NCI-H460 (cell line): Measurements from ENCODE around the gene PRKCA. TPM values are rescaled to one million over a fixed set of nuclear protein-coding genes. Genes with fewer than 3 reads are reported as not detected.
"Not testable (repeated sequence)": the region's sequence is repeated elsewhere in the genome, so short reads cannot be mapped to it uniquely, and the experiment has no call there.

Source experiments
- DNase-seq: peaks from one replicate; pipeline ENCODE4 v3.0.0-alpha.2; 2016; ENCODE audit warnings: low read depth; ENCODE audit errors: extremely low read depth
- total RNA-seq: library from RNA; depleted of rRNA; stranded (reverse); fragments of >200 nt; shearing (Covaris generic); gene quantifications from 2 replicates; pipeline ENCODE4 v1.2.3, GENCODE V29; 2014

The PRKCA gene
- total RNA-seq, 1 experiment from 2014 or later = 13.6 TPM

DNA sequence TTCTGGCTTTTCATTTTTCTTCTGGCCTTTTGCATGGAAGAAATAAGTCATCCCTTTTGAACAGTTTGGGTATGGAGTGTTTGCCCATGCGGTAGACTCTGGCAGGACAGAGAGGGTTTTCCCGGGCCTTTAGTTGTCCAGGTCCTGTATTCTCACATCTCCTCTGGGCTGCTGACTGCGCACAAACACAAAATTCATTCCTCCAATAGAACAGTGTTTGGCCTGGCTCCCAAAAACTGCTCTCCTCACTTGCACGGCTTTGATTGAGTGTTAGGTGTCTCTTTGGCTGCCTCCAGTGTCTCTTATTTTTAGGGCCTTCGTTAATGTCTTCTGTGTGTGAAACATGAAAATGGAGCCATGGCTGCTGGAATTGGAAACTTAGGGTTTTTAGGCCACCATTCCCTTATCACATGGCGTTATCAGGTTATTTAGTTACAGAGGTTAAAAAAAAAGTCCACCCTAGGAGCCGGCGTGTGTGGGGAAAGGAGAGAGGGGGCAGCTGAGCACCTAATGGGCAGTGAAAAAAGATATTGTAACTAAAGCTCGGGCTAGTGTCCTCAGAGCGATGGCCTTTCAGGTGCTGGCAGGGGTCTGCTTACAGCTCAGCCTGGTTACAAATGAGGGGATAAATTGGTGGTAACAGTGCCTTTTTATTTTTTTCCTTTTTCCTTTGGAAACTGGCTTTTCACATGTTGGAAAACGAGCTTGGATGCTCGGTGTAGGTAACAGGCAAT lies 47.3 kb downstream of the PRKCA start:
- DNase-seq = no peak

DNA sequence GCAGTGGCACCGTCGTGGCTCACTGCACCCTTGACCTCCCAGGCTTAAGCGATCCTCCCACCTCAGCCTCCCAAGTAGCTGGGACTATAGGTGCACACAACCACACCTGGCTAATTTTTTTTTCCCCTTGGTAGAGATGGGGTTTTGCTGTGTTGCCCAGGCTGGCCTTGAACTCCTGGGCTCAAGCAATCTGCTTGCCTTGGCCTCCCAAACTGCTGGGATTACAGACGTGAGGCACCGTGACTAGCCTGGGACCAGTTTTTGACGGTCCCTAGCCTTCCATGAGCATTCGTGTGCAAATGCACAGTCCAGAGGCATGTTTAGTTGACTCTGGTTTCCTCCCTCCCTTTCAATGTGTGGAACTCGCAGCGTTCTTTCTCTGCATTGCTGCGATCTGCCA lies 48.2 kb downstream of the PRKCA start:
- not testable (repeated sequence) for DNase-seq

DNA sequence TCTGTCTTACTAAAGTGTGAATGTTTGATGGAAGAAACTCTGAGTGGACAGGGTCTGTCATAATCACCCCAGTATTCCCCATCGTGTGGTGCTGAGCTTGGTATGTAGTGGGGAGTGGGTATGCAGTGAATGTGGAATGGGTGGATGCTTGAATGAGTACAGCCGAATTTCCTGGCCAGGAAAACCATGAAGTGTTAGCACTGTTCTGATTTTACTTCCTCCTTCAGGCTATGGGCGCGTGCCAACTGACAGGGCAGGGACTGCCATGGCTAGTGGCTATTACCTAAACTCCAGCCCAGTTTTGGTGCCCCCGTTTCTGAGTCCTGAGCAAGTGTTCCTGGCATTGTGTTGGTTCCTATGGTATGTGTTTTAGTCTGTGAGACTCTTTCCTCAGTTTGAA lies 48.6 kb downstream of the PRKCA start:
- no peak for DNase-seq

DNA sequence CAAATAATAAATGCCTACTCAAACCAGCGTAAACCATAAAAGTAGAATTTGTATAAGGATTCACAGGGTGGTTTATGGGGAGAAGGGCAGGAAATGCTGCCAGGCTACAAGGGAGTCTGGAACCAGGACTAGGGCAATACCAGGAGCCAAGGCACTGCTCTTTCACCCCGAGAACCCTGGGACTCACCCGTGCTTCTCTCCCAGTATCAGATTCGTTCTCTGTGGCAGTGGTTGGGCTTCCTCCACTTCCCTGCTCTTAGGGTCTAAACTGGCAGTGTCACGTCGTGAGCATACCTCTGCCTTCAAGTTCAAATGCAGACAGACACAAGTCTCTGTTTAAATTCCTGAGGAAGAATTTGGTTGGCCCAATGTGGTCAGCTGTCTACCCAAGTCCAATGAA lies 49.3 kb downstream of the PRKCA start:
- no peak for DNase-seq

DNA sequence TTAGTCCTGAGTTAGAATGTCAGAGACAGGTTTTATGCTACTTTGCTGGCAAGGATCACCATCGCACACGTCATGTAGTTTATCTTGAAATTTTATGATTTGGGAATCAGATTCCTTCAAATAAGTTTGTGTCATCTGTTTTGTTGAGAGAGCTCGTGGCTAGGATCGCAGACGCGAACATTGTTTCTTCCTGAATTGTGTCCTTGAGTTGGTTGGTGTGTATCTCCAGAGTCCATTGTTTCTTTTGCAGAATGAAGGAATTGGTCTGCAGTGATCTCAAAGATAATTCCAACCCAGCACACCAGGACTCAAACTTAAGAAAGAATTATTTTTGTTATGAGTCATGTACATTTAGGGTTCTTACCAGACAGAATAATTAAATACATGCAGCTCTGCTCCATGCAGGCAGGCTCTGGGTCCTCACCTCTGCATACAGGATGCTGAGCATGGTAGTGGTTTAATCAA lies 51.6 kb downstream of the PRKCA start:
- no peak for DNase-seq

DNA sequence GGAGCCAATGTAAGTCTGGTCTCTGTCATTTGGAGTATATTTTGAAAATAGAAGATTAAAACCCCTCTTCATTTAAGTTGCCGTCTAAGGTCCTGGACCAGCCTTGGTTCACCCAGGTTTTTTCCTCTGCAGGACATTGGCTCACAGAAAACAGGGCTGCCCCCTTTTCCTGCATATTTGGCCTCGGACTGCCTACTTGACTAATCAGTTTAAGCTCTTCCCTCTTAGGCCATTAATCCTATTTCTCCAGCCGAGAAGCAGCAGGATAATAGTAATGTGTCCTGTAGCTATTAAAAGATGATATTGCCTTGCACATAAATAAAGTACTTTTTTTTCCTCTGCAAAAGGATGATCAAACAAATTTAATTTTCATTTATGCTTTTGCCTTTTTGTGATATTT lies 52.1 kb downstream of the PRKCA start:
- no peak for DNase-seq

DNA sequence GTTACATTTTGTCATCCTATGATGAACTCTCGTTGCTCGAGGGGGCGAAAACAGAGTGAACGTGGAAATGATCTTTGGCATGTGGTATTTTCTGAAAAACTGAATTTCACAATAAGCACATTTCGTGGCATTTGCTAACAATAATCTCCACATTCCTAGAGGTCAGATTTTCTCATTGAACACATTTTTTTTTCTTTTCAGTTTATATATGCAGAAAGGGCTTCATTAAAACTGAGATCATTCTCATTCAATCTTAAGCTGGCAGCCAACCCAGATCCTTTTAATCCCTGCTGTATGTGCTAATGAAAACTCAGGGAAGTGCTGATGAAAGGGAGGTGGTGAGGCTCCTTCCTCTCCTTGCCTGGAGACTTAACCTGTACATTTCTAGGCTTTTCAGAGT lies 52.6 kb downstream of the PRKCA start:
- no peak for DNase-seq

DNA sequence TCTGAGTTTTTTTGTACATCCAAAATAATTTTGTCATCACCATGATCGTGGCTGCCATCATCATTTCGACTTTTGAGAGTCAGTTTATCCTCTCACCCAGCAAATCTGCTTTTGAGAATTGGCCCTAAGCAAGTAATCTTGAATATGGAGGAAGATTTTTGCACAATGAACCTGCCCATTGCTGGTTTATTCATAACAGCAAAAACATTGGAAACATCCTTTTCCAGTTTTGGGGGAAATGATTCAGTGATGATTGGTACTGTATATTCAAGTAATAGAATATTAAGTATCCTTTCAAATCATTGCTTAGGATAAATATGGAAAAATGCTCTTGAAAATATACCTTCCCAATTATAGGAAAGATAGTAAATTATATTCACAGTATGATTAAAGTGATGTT lies 53.1 kb downstream of the PRKCA start:
- DNase-seq = no peak

DNA sequence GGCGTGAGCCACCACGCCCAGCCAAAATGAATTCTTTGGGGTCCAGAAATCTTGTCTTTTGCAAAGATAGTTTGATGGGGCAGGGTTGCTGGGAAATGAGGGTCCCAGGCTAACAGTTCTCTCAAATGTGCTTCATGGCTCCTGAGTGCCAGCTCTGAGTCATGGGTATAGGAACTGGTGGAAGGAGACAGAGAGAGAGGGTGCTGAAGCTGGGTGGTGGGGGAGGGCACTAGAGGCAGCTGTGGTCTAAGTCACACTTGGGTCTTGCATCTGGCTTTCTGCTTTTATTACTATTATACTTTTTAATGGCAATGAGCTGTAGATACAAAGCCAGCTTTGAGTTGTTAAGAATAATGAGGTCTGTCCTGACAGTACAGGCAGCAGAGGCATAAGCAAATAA lies 54.6 kb downstream of the PRKCA start:
- no peak for DNase-seq

DNA sequence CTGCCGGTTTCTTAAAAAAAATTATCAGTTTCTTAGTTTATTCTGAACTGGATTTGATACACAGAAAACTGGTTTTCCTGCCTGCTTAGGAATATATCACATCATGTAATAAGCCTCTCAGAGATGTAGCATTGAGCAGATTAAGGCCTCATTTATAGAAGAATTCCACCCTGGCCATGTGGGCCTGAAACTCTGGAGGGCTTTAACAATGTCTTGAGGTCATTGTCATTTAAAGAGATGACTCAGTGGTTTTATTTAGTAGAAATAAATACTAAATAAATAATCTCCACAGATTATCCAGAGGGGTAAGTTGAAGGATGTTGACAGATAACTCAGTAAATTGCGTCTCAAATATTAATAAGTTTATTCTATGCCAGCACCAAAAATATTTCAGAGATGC lies 56.9 kb downstream of the PRKCA start:
- no peak for DNase-seq

DNA sequence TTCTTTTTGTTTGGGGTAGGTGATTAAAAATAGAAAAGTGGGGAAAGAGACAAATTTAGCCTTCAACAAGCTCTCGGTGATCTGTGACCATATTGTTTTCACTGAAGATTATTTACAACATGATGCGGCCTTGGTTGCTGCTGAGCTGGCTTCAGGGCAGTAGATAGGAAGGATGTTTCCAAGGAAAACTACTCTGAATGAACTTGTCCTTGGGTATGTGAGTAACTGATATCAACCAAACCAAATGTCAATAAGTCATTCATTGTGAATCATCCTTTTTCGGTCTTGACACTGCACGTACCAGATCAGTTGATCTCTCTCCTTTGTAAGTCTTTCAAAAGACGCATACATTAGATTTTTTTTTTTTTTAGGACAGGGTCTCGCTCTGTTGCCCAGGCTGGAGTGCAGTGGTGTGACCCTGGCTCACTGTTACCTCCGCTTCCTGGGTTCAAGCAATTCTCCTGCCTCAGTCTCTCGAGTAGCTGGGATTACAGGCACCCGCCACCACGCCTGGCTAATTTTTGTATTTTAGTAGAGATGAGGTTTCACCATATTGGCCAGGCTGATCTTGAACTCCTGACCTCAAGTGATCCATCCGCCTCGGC lies 58.6 kb downstream of the PRKCA start:
- not testable (repeated sequence) for DNase-seq

DNA sequence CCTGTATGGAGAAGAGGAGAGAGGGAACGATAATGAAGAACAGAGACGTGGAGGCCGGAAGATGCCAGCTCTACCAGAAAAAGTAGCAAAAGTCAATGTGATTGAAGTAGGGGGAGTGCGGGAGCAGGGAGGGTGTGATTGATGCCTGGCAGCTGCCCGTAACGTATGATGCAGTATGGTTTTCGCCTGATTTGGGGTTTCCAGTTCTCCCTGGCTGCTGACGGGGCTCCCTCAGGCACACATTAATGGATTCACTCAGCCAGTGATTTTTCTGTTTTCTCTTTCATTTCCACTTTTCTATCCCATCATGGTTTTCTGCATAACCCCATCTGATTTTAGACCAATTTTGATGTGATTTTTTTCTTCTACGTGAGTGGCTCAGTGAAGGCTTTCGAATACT lies 62.1 kb downstream of the PRKCA start:
- DNase-seq = no peak

DNA sequence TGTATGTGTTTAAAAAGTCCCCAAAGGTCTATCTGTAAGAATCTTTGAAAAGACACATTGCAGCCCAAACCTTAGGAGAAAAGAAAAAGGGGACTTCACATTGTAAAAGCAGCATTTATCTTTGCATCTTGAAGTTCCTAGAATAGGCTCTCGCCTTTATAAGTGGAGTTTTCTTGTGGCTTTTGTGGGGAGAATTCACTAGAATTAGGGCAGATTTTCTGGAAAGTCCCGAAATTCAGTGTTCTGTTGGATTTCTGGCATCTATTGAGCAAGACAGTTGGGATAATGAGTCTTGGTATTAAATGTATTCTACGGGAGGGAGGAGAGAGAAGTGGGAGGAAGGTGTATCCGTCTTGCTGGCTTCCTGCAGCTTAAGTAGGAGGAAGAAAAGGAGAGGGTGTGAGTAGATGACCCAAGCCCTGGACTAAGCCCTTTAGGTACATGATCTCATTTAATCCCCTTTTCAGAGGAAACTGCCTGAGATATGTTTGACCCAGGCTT lies 62.6 kb downstream of the PRKCA start:
- no peak for DNase-seq

DNA sequence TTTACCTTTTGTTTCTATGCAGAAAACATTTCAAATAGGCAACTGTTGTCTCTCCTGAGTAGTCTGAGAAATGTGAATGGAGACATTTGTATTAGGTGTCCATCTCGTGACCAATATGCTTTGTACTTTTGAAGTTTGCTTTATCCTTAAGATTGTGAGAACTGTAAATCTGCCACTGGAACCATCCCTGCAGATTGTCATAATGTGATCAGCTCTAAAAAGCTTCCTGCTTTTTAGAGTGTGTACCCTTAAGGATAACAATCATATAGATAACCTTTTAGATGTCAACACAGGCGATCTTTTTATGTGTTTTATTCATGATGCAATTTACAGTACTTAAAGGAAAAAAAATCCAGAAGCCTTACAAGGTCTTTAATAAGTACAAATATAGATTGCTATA lies 63.5 kb downstream of the PRKCA start:
- no peak for DNase-seq

DNA sequence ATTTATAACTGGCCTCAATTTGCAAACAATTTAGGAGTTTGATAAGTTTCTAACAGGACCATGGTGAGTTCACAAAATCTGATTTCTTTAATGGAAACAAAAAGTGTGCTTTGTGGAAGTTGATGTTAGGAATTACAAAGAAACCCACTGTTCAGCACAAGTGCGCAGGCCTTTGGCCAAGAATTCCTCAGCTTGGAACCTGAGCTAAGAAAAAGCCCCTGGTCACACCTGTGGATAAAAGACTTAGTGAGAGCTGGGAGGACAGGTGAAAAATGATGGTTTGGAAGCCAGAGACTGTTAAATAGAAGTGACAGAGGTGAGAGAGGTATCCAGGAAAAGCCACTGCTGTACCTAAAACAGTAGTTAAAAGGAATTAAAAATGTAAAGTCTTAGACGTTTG lies 64.7 kb downstream of the PRKCA start:
- DNase-seq = no peak

DNA sequence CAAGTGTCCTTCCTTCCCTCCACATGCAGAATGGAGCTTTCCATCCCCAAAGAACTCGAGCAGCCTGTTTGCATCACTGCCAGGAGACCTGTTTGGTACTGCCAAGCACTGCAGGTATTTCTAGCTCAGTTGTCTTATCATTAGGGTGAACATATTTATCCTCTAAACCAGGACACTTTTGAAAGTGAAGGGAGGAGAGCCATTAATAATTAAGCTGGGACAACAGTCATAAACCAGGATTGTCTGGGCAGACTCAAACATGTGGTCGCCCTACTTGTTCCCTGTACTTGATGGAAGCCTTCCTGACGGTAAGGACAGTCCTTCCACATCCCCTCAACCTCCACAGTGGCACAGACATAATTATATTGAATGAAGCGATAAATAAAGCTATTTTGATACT lies 67.4 kb downstream of the PRKCA start:
- DNase-seq = no peak

DNA sequence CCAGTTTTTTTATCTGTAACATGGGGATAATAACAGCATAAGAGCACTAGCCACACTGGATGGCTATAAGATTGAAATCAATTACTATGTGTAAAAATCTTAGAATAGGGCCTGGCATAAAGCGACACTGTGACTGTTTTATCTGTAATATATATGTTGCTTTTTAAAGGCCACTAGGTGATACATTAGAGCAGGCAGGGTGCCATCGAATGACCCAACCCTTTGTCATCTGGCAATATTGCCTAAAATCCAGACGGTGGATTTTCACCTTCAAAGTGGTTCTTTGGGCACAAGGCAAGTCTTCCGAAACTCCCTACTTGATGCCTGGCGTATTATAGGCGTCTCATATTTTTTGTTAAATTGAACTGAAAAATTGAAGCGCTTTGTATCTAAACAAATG lies 69.1 kb downstream of the PRKCA start:
- no peak for DNase-seq

DNA sequence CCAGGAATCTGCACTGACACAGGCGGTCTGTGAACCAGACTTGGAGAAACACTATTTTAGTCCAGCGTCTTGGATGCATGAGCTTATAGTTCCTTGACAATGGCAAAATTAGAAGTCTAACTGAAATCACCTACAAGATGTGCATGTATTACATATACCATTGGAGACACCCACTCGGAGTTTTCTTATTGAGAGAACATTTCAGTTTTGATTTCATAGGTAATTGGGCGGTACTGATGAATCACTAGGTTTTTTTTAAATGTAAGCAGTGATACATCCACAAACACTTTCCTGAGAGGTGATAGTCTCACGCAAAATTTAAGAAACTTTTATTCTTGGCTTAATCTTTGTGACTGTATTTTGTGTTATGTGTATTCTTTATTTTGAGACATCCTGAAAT lies 69.8 kb downstream of the PRKCA start:
- DNase-seq = no peak

DNA sequence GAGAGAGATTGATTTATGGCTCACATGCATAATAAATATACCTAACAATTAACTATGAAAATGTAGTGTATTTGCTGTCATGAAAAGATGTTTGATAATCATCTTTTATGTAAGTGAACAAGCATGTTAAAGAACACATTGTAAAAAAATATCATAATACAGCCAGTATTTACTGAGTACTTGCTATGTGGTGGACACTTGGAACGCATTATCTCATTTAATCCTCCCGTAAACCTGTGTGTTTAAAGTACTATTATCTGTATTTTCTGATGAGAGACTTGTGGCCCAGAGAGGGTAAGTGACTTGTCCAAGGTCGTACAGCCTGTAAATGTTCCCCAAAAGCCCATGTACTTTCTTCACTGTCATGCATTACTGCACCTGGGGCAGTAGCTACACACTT lies 70.7 kb downstream of the PRKCA start:
- no peak for DNase-seq

DNA sequence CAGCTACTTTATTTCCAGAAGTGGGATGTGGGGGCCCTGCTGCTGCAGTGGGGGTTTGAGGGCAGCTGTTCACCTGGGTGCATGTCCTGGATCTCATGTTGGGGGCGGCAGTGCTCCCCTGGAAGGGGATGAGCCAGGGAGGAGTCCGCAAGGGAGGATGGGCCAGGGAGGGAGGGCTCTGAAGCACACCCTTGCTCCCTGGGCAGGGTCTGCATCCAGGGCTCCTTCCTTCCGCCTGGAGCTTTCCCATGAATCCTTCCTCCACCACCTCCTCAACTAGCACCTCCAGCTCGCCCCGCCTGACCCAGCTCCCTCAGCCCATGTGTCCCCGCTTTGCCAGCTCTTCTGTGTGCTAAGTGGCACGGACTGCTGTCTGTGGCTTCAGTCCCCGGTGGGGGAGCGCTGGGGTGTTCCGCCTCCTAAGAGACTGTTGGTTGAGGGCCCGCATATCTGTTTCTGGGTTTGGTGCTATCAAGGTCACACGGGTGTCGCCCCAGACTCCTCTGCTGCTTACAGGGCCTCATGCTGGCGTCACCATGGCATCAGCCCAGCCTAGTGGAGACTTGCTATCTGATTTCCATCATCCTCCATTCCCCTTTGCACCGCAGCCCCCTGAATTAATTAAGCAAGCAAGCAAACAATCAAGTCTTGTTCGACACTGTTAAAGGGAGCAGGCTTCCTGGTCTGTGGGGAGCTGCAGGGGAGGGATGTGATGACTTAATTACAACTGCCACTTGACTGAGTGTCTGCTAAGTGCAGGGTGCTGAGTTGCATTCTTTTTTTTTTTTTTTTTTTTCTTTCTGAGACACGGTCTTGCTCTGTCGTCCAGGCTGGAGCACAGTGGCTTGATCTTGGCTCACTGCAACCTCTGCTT lies 71.8 kb downstream of the PRKCA start:
- DNase-seq = no peak

DNA sequence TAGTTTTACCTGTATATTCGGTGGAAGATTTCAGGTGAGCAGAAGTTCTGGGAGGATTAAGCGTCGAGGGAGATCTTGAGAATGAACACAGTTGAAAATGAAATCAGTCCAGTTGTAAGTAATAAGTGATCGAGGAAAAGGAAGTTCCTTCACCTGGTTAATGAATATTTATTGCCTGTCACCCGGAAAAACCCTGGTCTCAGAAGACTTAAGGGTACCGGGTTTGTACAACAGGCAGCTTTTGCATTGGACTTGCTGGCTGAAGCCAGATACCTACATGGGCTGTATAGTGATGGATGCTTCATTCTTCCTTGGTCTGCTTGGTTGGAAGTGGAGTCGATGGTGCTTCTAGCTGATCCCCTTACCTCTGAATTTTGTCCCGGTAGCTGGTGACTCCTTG lies 72.7 kb downstream of the PRKCA start:
- no peak for DNase-seq

DNA sequence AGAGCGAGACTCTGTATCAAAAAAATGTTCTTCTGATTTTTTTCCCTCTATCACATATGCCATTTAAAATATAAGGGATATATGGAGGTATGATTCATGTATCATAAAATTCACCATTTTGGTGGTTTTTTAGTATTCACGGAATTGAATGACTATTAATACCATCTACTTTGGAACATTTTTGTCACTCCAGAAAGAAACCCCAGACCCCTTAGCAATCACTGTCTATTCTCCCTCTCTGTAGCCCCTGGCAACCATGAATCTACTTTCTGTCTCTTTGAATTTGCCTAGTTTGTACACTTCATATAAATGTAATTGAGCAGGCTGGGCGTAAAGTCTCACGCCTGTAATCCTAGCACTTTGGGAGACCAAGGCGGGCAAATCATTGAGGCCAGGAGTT lies 75.9 kb downstream of the PRKCA start:
- no peak for DNase-seq
